Mesothelial cell of epicardium (in vitro differentiated cells): ENCODE data around the gene SUPT20HL2. TPM values are rescaled to one million over a fixed set of nuclear protein-coding genes. Genes with fewer than 3 reads are reported as not detected.

Source experiments
- DNase-seq, 2 experiments: peaks; one replicate each; pipeline ENCODE4 v3.0.0; 2021; ENCODE audit warnings: low spot score in 2 of 2; ENCODE audit not compliant: unreplicated experiment in 2 of 2
- H3K27ac Mint-ChIP-seq: 2 replicates; pipeline ENCODE4 v1.8.0; 2021; ENCODE audit warnings: mixed read lengths
- H3K27me3 Mint-ChIP-seq: 2 replicates; pipeline ENCODE4 v1.8.0; 2021; ENCODE audit warnings: low read depth, mixed read lengths
- H3K36me3 Mint-ChIP-seq: 2 replicates; pipeline ENCODE4 v1.8.0; 2021; ENCODE audit warnings: mixed read lengths
- H3K4me1 Mint-ChIP-seq: 2 replicates; pipeline ENCODE4 v1.8.0; 2021; ENCODE audit warnings: mixed read lengths
- H3K4me3 Mint-ChIP-seq: 2 replicates; pipeline ENCODE4 v1.8.0; 2021; ENCODE audit warnings: mild to moderate bottlenecking, moderate library complexity, mixed read lengths
- H3K9me3 Mint-ChIP-seq: 2 replicates; pipeline ENCODE4 v1.8.0; 2021; ENCODE audit warnings: mixed read lengths
- total RNA-seq: library from RNA; stranded (reverse); gene quantifications from 3 replicates; pipeline ENCODE4 v1.2.1, GENCODE V29; 2021
- TF ChIP-seq, protein P1 (sequence below): fragments of 200-600 bp; sonication (generic); IDR thresholded peaks from one replicate; pipeline ENCODE4 v1.5.0; 2021; ENCODE audit warnings: antibody characterized with exemption; ENCODE audit not compliant: unreplicated experiment

The SUPT20HL2 gene
- total RNA-seq, 1 donor from 2014 or later, result not detected

DNA sequence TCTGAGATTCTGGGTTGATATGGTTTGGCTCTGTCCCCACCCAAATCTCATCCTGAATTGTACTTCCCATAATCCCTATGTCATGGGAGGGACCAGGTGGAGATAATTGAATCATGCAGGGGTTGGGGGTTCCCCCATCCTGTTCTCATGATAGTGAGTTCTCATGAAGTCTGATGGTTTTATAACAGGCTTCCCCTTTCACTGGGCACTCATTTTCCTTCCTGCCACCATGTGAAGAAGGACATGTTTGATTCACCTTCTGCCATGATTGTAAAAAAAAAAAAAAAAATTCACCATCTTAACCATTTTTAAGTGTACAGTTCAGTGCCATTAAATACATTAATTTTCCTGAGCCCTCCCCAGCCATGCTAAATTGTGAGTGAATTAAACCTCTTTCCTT, 42.6 kb downstream of the SUPT20HL2 start:
- H3K4me3 Mint-ChIP-seq, result no peak overlapping the region
- H3K9me3 Mint-ChIP-seq, result peaks cover 7% of the 10 kb centered on the region
- no peak overlapping the region for H3K27ac Mint-ChIP-seq
- H3K27me3 Mint-ChIP-seq, result peaks cover 27% of the 10 kb centered on the region
- H3K36me3 Mint-ChIP-seq, result no peaks in the 10 kb centered on the region
- TF ChIP-seq, protein P1, sequence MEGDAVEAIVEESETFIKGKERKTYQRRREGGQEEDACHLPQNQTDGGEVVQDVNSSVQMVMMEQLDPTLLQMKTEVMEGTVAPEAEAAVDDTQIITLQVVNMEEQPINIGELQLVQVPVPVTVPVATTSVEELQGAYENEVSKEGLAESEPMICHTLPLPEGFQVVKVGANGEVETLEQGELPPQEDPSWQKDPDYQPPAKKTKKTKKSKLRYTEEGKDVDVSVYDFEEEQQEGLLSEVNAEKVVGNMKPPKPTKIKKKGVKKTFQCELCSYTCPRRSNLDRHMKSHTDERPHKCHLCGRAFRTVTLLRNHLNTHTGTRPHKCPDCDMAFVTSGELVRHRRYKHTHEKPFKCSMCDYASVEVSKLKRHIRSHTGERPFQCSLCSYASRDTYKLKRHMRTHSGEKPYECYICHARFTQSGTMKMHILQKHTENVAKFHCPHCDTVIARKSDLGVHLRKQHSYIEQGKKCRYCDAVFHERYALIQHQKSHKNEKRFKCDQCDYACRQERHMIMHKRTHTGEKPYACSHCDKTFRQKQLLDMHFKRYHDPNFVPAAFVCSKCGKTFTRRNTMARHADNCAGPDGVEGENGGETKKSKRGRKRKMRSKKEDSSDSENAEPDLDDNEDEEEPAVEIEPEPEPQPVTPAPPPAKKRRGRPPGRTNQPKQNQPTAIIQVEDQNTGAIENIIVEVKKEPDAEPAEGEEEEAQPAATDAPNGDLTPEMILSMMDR, result no peak
- H3K4me1 Mint-ChIP-seq, result no peaks in the 10 kb centered on the region
- DNase-seq, result no peak

DNA sequence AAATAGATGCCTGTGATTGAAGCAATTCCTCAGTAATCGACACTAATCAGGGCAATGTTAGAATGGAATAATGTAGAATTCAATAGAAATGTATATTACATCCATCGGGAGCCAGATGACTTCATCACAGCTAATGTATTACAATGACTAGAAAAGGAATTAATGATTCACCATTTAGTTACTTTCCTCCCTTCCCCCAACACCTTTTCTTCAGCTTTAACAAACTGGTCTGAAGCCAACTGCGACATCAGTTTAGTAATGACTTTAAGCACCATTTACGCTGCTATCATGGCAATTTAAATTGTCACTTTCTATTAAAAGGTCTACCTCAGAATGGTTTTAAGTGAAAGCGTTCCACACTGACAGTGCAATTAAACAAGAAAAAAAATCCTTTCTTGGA, 45.1 kb downstream of the SUPT20HL2 start:
- no peaks in the 10 kb centered on the region for H3K36me3 Mint-ChIP-seq
- H3K4me3 Mint-ChIP-seq, result no peak overlapping the region

DNA sequence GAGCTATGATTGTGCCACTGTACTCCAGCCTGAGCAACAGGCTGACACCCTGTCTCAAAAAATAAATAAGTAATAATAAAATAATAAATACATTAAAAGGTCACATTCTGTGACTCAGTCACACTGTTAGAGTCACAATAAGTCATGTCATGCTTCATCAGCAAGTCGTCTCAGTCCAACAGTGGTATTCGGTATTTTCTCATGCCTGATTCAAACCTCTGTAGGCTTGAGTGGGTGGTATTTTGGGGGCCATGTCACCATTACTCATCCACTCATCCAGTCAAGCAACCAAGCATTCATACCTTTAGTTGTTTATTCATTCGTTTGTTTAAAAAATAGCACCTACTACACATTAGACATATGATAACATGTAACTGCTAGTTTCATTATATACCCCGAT, 46.9 kb downstream of the SUPT20HL2 start:
- no peak overlapping the region for H3K27ac Mint-ChIP-seq
- H3K4me3 Mint-ChIP-seq, result no peak overlapping the region
- DNase-seq, result no peak
- no peaks in the 10 kb centered on the region for H3K4me1 Mint-ChIP-seq
- TF ChIP-seq, protein P1, result no peak
- peaks cover 36% of the 10 kb centered on the region for H3K27me3 Mint-ChIP-seq
- no peaks in the 10 kb centered on the region for H3K36me3 Mint-ChIP-seq
- H3K9me3 Mint-ChIP-seq, result peaks cover 7% of the 10 kb centered on the region

More for the DNA sequence above, 45.1 kb downstream of the SUPT20HL2 start:
- Mint-ChIP-seq H3K27ac (no peak overlapping the region), H3K27me3 (peaks cover 31% of the 10 kb centered on the region), H3K9me3 (peaks cover 7% of the 10 kb centered on the region), H3K4me1 (no peaks in the 10 kb centered on the region)
- no peak for DNase-seq
- TF ChIP-seq, protein P1, result no peak

DNA sequence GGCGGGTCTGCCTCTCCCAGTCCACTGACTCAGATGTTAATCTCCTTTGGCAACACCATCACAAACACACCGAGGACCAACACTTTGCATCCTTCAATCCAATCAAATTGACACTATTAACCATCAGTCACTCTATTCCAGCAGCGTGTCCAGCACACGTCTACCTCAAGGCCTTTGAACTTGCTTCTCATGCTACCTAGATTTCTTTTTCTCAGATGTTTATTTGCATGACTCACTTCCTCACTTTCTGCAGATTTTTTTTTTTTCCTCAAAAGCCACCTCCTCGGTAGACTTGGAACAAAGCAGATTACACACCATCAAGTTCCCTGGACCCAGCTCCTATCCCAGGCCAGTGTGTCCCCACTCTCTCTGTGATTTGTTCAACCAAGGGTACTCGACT, 49.5 kb downstream of the SUPT20HL2 start:
- Mint-ChIP-seq H3K36me3 (no peaks in the 10 kb centered on the region), H3K9me3 (no peaks in the 10 kb centered on the region), H3K27me3 (peaks cover 22% of the 10 kb centered on the region), H3K27ac (no peak overlapping the region), H3K4me1 (peaks cover 7% of the 10 kb centered on the region), H3K4me3 (no peak overlapping the region)
- DNase-seq, result no peak
- TF ChIP-seq, protein P1, result no peak

DNA sequence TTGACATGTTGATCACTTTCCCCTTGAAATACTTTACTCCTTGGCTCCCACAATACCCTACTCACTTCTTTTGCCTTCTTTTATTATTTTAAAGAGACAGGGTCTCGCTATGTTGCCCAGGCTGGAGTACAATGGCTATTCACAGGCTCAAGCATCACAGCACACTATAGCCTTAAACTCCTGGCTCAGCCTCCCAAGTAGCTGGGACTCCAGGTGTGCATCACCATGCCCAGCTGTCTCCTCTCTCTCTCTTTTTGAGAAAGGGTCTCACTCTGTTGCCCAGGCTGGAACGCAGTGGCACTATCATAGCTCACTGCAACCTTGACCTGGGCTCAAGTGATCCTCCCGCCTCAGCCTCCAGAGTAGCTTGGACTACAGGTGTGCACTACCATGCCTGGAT, 51.6 kb downstream of the SUPT20HL2 start:
- peaks cover 7% of the 10 kb centered on the region for H3K4me1 Mint-ChIP-seq
- no peak for DNase-seq
- H3K9me3 Mint-ChIP-seq, result no peaks in the 10 kb centered on the region
- H3K36me3 Mint-ChIP-seq, result no peaks in the 10 kb centered on the region
- no peak overlapping the region for H3K4me3 Mint-ChIP-seq
- TF ChIP-seq, protein P1, result no peak
- H3K27ac Mint-ChIP-seq, result no peak overlapping the region
- peaks cover 13% of the 10 kb centered on the region for H3K27me3 Mint-ChIP-seq

Other genes with a start within 250 kb of the SUPT20HL2 start
- 131 to 145 TPM (median 143 TPM) in 3 replicates for gene ZFX, start 164.3 kb downstream of the SUPT20HL2 start, total RNA-seq
- gene SUPT20HL1, start 46.6 kb upstream of the SUPT20HL2 start, total RNA-seq, result not detected in 3 replicates
- gene PDK3, start 151.2 kb upstream of the SUPT20HL2 start, total RNA-seq, result 23.4 to 26.0 TPM (median 25.5 TPM) in 3 replicates